Esophagus mucosa (tissue), 1 donor: Measurements from ENCODE around the gene TRIML1. TPM values are rescaled to one million over a fixed set of nuclear protein-coding genes. Genes with fewer than 3 reads are reported as not detected.
A peak's percentile ranks its signal among the peaks of the same experiment; 100 is the strongest.

ENCODE experiments used
- ATAC-seq: fragments of 200-7000 bp; cut with Tn5 transposase; one replicate; pipeline ENCODE4 v1.9.1; 2020
- total RNA-seq: library from RNA; stranded (reverse); gene quantifications from one replicate; pipeline ENCODE4 v1.2.4, GENCODE V29; 2023
- donor health status: DM: yes; HTN: yes; CAD: no.

The TRIML1 gene
- total RNA-seq, result not detected

GRCh38 chr4:188139141-188139540 is at the start of gene TRIML1:
Gene TRIML1 (plus strand): TSS chr4:188139441. CDS start chr4:188139559, 118 bp downstream.
- no peak for ATAC-seq

GRCh38 chr4:188092824-188093223 is 46.4 kb upstream of the TRIML1 start:
- no peak for ATAC-seq

- ATAC-seq, result no peak
Observed at GRCh38 chr4:188106454-188106853, 32.8 kb upstream of the TRIML1 start.

GRCh38 chr4:188107931-188108843 is 31.1 kb upstream of the TRIML1 start:
- ATAC-seq, result peak; percentile 71

GRCh38 chr4:188109157-188109755 is 30.0 kb upstream of the TRIML1 start, which contains the start of gene TRIML2:
Gene TRIML2 (minus strand): TSS chr4:188109603. CDS start chr4:188105368, 4,235 bp downstream.
- no peak for ATAC-seq

GRCh38 chr4:188110036-188110435 is 29.2 kb upstream of the TRIML1 start:
- no peak for ATAC-seq

GRCh38 chr4:188110741-188111471 is 28.3 kb upstream of the TRIML1 start:
- no peak for ATAC-seq

GRCh38 chr4:188111955-188112354 is 27.3 kb upstream of the TRIML1 start:
- no peak for ATAC-seq

- ATAC-seq, result peak; percentile 94
Observed at GRCh38 chr4:188113156-188113555, 26.1 kb upstream of the TRIML1 start.

- peak; percentile 62 for ATAC-seq
Observed at GRCh38 chr4:188117631-188118324, 21.5 kb upstream of the TRIML1 start.

GRCh38 chr4:188121530-188121929 is 17.7 kb upstream of the TRIML1 start:
- no peak for ATAC-seq

- peak; percentile 93 for ATAC-seq
Observed at GRCh38 chr4:188127214-188127874, 11.9 kb upstream of the TRIML1 start.

- ATAC-seq, result no peak
Observed at GRCh38 chr4:188130355-188130754, 8.9 kb upstream of the TRIML1 start.

GRCh38 chr4:188132232-188132631 is 7.0 kb upstream of the TRIML1 start:
- no peak for ATAC-seq

GRCh38 chr4:188138227-188138626 is 1.0 kb upstream of the TRIML1 start:
- no peak for ATAC-seq

GRCh38 chr4:188139671-188140070 is 430 bp downstream of the TRIML1 start:
- ATAC-seq, result no peak

GRCh38 chr4:188143731-188144130 is 4.5 kb downstream of the TRIML1 start:
- no peak for ATAC-seq

GRCh38 chr4:188145601-188146000 is 6.4 kb downstream of the TRIML1 start:
- ATAC-seq, result no peak

- ATAC-seq, result no peak
Observed at GRCh38 chr4:188146618-188147017, 7.4 kb downstream of the TRIML1 start.

- ATAC-seq, result no peak
Observed at GRCh38 chr4:188147176-188147575, 7.9 kb downstream of the TRIML1 start.

- no peak for ATAC-seq
Observed at GRCh38 chr4:188147776-188148175, 8.5 kb downstream of the TRIML1 start.
